RWPE1 (cell line): ENCODE data around the gene IFT52.

Experiments
- CTCF ChIA-PET: fragments of 350-600 bp; sonication (Branson Sonifier 250); formaldehyde crosslinking; extraction: SDS; loops from one replicate; lab custom pipeline; 2021; lab: Yijun Ruan, JAX
- POLR2A ChIA-PET: fragments of 400-600 bp; formaldehyde crosslinking; extraction: SDS; loops from one replicate; lab custom pipeline; 2020; ENCODE audit warnings: antibody characterized with exemption; ENCODE audit not compliant: low non-redundant PET; lab: Yijun Ruan, JAX
- DNase-seq: peaks from one replicate; pipeline ENCODE4 v3.0.0; 2012; ENCODE audit warnings: low spot score
- H3K27ac ChIP-seq: fragments of 450-650 bp; 2 replicates; pipeline ENCODE4 v1.5.1; 2017
- TF ChIP-seq, protein P1 (sequence below): fragments of 450-650 bp; conservative IDR thresholded peaks from 2 replicates; pipeline ENCODE4 v1.5.1; 2017; ENCODE audit warnings: low read depth, mild to moderate bottlenecking

The IFT52 gene, protein sequence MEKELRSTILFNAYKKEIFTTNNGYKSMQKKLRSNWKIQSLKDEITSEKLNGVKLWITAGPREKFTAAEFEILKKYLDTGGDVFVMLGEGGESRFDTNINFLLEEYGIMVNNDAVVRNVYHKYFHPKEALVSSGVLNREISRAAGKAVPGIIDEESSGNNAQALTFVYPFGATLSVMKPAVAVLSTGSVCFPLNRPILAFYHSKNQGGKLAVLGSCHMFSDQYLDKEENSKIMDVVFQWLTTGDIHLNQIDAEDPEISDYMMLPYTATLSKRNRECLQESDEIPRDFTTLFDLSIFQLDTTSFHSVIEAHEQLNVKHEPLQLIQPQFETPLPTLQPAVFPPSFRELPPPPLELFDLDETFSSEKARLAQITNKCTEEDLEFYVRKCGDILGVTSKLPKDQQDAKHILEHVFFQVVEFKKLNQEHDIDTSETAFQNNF

DNA sequence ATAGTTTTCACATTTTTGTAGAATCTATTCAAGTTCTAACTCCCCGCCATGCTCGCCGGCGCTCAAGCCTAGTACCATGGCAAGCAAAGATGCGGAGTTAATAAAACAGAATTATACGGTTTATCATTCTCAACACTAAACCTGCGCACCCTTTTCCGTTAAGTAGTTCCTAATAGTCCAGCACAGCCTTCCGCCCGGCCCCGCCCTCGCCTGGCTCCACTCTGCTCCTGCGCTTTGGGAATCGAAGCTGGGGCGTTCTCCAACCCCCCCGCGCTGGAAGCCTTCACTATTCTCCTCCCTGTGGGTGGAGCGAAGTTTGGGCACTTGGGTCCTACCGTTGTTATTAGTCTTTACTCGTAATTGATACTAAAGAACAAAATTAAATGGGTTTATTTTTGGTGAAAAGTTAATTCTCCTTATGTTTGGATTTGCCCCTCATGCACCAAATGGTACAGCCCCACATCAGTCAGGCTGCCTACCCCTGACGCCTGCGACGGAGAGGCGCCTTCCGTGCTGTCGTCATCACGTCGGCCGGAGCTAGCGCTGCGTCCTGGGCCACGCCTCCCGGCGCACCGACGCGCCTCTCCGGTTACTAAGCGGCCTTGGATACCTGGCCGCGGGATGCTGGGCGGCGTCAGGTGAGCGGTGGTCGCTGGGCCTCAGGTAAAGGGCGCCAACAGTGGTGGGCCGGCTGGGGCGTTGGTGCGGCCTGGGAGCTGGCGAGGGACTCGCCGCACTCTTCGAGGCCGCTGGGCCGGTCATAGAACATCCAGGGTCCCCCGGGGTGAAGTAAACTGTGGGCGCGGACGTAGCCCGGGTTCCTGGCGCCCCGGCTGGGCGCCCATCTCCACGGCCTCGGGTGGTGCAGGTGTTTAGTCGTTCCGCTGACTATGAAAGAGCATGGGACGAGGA lies at the start of gene IFT52:
Gene IFT52, plus strand, starts transcription at position 546 of the 912 bp plus-strand sequence. CDS start 3,762 bp downstream, outside the sequence.
- POLR2A ChIA-PET = interaction anchor here (0.5 to 1.0 kb wide), 6 partner anchors 29 to 335 kb away, joined by 3 to 4 read pairs (median 3); no protein-coding TSS in a partner anchor
- CTCF ChIA-PET = interaction anchor here (0.7 to 3.1 kb wide), 2 partner anchors 35 to 52 kb away, joined by 3 to 16 read pairs; no protein-coding TSS in a partner anchor
- H3K27ac ChIP-seq = peak within 1 kb of the TSS; percentile 84
- DNase-seq = peak; percentile 98
- TF ChIP-seq, protein P1, sequence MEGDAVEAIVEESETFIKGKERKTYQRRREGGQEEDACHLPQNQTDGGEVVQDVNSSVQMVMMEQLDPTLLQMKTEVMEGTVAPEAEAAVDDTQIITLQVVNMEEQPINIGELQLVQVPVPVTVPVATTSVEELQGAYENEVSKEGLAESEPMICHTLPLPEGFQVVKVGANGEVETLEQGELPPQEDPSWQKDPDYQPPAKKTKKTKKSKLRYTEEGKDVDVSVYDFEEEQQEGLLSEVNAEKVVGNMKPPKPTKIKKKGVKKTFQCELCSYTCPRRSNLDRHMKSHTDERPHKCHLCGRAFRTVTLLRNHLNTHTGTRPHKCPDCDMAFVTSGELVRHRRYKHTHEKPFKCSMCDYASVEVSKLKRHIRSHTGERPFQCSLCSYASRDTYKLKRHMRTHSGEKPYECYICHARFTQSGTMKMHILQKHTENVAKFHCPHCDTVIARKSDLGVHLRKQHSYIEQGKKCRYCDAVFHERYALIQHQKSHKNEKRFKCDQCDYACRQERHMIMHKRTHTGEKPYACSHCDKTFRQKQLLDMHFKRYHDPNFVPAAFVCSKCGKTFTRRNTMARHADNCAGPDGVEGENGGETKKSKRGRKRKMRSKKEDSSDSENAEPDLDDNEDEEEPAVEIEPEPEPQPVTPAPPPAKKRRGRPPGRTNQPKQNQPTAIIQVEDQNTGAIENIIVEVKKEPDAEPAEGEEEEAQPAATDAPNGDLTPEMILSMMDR = no peak

DNA sequence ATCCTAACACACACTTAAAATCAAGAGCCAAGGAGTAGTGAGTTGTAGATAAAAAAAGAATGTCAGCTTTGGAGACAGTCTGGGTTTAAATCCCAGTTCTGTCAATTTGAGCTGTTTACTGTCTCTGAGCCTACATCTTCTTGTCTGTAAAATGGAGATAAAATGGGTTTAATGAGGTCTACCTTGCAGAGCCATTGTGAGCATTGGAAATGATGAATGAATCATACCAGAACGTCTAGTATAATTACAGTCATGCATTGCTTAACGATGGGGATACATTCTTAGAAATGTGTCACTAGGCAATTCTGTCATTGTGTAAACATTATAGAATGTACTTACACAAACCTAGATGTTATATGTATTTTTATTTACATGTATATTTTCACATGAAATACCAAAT lies 49.5 kb upstream of the IFT52 start:
- TF ChIP-seq, protein P1 = no peak
- ChIA-PET POLR2A (interaction anchor here (0.6 kb wide), 1 partner anchor 24 kb away, joined by 4 read pairs; no protein-coding TSS in a partner anchor), CTCF (no interaction called here)
- DNase-seq = peak; percentile 39
- no peak overlapping the region for H3K27ac ChIP-seq

DNA sequence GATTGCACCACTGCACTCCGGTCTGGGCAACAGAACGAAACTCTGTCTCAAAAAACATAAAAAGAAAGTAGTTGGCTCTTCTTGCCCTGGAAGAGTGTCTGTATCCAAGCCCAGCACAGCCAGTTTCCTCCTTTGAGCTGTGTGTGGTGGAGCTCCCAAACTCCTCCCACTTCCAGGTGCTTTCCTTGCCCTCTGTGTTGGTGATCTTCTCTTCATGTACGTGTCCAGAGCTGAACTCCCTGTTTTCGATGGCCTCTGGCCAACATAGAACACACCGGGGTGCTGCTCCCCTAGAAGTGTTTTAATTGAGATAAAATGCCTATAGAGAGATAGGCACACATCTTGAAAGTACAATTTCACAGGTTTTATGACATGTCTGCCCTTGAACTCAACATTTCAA lies 48.6 kb upstream of the IFT52 start:
- no peak overlapping the region for H3K27ac ChIP-seq
- ChIA-PET POLR2A (no interaction called here), CTCF (interaction anchor here (0.6 to 1.0 kb wide), 2 partner anchors 14 to 1445 kb away, joined by 3 read pairs; no protein-coding TSS in a partner anchor)
- no peak for DNase-seq
- TF ChIP-seq, protein P1 = no peak

DNA sequence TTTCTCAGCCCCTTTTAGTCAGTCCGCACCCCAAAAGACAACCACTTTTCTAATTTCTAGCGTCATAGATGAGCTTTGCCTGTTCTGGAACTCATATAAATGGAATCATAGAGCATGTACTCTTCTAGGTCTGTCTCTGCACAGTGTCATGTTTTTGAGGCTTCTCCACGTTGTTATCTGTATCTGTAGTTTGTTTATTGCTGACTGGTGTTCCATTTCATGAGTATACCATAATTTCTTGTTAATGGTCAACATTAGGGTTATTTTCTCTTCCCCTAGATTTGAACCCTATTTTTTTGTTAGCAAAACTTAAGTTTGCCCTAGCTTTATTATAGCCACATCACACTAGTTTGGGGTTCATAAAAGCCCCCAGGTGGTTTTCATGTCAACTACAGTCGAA lies 48.1 kb upstream of the IFT52 start:
- TF ChIP-seq, protein P1 = no peak
- ChIA-PET CTCF (interaction anchor here (0.6 to 1.0 kb wide), 3 partner anchors 14 to 1446 kb away, joined by 3 to 5 read pairs (median 3); no protein-coding TSS in a partner anchor), POLR2A (interaction anchor here (0.6 kb wide), 1 partner anchor 34 kb away, joined by 3 read pairs; no protein-coding TSS in a partner anchor)
- DNase-seq = no peak
- H3K27ac ChIP-seq = no peak overlapping the region

DNA sequence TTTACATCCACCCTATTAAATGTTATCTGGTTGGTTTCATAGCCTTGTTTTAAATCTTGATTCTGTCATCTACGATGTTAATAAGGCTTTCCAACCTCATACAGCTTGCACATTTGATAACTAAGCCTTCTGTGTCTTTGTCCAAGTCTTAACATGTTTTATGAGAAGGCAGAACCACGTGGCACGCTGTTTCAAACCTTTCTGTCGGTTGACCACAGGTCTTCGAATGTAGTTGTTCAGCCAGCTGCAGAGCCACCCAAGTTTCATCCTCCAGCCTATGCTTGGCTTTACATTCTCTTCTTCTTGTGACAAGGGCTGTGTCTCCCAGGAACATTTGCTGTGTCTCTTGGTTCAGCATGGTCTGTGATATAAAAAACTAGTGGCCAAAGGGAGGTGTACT lies 47.6 kb upstream of the IFT52 start:
- no peak for DNase-seq
- no peak overlapping the region for H3K27ac ChIP-seq
- ChIA-PET POLR2A (interaction anchor here (0.6 kb wide), 1 partner anchor 34 kb away, joined by 3 read pairs; no protein-coding TSS in a partner anchor), CTCF (interaction anchor here (0.7 to 1.0 kb wide), 2 partner anchors 15 to 300 kb away, joined by 3 to 5 read pairs; no protein-coding TSS in a partner anchor)
- TF ChIP-seq, protein P1 = no peak
